ENCODE measurements around the gene PRM1. TPM values are rescaled to one million over a fixed set of nuclear protein-coding genes. Genes with fewer than 3 reads are reported as not detected.

Gene PRM1
- total and polyA plus RNA-seq, 2 of the 13 experiments (the other 11 are each of a cell fraction or from before 2014, with no cell fraction given), result not detected

DNA sequence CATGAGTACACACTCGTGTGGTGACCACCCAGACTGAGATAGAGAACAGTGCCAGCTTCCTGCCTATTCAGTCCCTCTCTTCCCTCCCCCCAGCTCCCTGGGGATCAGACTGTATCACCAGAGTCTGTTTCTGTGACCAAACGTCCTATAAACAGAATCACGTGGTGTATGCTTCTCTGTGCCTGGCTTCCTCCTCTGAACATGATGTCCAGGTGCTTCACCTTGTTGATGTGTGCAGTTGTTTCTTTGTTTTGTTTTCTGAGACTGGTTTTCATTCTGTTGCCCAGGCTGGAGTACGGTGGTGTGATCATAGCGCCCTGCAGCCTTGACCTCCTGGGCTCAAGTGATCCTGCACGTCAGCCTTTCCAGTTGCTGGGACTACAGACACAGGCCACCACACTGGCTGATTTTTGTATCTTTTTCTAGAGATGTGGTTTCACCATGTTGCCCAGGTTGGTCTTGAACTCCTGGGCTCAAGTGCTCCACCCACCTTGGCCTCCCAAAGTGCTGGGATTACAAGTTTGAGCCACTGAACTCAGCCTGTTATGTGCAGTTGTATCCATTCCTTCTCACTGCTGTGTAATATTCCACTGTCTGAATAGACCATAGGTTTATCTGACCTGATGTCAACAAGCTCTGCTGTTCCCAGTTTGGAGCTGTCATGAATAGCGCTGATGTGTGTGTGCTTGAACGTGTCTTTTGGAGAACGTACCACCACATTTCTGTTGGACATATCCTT is 28.9 kb upstream of the PRM1 start (continued):
- TF ChIP-seq, protein P1, sequence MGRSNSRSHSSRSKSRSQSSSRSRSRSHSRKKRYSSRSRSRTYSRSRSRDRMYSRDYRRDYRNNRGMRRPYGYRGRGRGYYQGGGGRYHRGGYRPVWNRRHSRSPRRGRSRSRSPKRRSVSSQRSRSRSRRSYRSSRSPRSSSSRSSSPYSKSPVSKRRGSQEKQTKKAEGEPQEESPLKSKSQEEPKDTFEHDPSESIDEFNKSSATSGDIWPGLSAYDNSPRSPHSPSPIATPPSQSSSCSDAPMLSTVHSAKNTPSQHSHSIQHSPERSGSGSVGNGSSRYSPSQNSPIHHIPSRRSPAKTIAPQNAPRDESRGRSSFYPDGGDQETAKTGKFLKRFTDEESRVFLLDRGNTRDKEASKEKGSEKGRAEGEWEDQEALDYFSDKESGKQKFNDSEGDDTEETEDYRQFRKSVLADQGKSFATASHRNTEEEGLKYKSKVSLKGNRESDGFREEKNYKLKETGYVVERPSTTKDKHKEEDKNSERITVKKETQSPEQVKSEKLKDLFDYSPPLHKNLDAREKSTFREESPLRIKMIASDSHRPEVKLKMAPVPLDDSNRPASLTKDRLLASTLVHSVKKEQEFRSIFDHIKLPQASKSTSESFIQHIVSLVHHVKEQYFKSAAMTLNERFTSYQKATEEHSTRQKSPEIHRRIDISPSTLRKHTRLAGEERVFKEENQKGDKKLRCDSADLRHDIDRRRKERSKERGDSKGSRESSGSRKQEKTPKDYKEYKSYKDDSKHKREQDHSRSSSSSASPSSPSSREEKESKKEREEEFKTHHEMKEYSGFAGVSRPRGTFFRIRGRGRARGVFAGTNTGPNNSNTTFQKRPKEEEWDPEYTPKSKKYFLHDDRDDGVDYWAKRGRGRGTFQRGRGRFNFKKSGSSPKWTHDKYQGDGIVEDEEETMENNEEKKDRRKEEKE (IDR thresholded peaks at IDR 0.05), result no peak
- TF ChIP-seq ZFAT (CRISPR knock-in tag; conservative IDR thresholded peaks at IDR 0.05) (no peak), PRDM15 (CRISPR knock-in tag; IDR thresholded peaks at IDR 0.05) (no peak), NCOA5 (CRISPR knock-in tag; IDR thresholded peaks at IDR 0.05) (no peak), FUBP1 (CRISPR knock-in tag; IDR thresholded peaks at IDR 0.05; ENCODE audit: borderline replicate concordance) (0 out of 2 replicates have a peak, but pooled peaks have one; percentile 90), HNF4A (CRISPR knock-in tag; IDR thresholded peaks at IDR 0.05) (peak; percentile 86), AGO1 (IDR thresholded peaks at IDR 0.05; ENCODE audit: low read depth, low read length, poor library complexity, severe bottlenecking) (no peak), KLF15 (CRISPR knock-in tag; IDR thresholded peaks at IDR 0.05; ENCODE audit: borderline replicate concordance) (no peak), NFYB (CRISPR knock-in tag; IDR thresholded peaks at IDR 0.05) (no peak), PAF1 (CRISPR knock-in tag; IDR thresholded peaks at IDR 0.05) (no peak), SNRNP70 (IDR thresholded peaks at IDR 0.05; ENCODE audit: low read depth, low read length) (no peak), KMT2B (CRISPR knock-in tag; IDR thresholded peaks at IDR 0.05) (peak; percentile 66; the same call in 1 of the 2 replicates), GZF1 (CRISPR knock-in tag; IDR thresholded peaks at IDR 0.05) (no peak; the same call in 1 of the 2 replicates)
- TF ChIP-seq, protein P2, sequence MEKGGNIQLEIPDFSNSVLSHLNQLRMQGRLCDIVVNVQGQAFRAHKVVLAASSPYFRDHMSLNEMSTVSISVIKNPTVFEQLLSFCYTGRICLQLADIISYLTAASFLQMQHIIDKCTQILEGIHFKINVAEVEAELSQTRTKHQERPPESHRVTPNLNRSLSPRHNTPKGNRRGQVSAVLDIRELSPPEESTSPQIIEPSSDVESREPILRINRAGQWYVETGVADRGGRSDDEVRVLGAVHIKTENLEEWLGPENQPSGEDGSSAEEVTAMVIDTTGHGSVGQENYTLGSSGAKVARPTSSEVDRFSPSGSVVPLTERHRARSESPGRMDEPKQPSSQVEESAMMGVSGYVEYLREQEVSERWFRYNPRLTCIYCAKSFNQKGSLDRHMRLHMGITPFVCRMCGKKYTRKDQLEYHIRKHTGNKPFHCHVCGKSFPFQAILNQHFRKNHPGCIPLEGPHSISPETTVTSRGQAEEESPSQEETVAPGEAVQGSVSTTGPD (CRISPR knock-in tag; IDR thresholded peaks at IDR 0.05), result no peak
- TF ChIP-seq, protein P3, sequence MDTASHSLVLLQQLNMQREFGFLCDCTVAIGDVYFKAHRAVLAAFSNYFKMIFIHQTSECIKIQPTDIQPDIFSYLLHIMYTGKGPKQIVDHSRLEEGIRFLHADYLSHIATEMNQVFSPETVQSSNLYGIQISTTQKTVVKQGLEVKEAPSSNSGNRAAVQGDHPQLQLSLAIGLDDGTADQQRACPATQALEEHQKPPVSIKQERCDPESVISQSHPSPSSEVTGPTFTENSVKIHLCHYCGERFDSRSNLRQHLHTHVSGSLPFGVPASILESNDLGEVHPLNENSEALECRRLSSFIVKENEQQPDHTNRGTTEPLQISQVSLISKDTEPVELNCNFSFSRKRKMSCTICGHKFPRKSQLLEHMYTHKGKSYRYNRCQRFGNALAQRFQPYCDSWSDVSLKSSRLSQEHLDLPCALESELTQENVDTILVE (CRISPR knock-in tag; IDR thresholded peaks at IDR 0.05), result peak; percentile 38; the same call in 1 of the 2 replicates
- TF ChIP-seq, protein P4, sequence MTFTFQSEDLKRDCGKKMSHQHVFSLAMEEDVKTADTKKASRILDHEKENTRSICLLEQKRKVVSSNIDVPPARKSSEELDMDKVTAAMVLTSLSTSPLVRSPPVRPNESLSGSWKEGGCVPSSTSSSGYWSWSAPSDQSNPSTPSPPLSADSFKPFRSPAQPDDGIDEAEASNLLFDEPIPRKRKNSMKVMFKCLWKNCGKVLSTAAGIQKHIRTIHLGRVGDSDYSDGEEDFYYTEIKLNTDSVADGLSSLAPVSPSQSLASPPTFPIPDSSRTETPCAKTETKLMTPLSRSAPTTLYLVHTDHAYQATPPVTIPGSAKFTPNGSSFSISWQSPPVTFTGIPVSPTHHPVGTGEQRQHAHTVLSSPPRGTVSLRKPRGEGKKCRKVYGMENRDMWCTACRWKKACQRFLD (CRISPR knock-in tag; IDR thresholded peaks at IDR 0.05; ENCODE audit: borderline replicate concordance), result 0 out of 2 replicates have a peak, but pooled peaks have one; percentile 18
